ENCODE measurements around the gene OGFR. TPM values are rescaled to one million over a fixed set of nuclear protein-coding genes. Genes with fewer than 3 reads are reported as not detected.

The OGFR gene
- total RNA-seq, 1 experiment from 2014 or later: 80.1 TPM

GRCh38 chr20:62831854-62832211 lies 27.2 kb downstream of the OGFR start:
- BruUV-seq (replicated peaks): no TSS peak
- CTCF ChIA-PET: interaction anchor here (0.9 to 1.4 kb wide), 3 partner anchors 11 to 42 kb away, joined by 3 read pairs; no protein-coding TSS in a partner anchor
- H3K4me1 Mint-ChIP-seq (ENCODE audit: low read depth, unreplicated experiment): peaks cover 22% of the 10 kb centered on the region

GRCh38 chr20:62832212-62832922 lies 27.7 kb downstream of the OGFR start:
- Mint-ChIP-seq H3K36me3 (ENCODE audit: insufficient read depth, unreplicated experiment) (peaks cover 8% of the 10 kb centered on the region), H3K9me3 (ENCODE audit: low read depth, unreplicated experiment) (no peaks in the 10 kb centered on the region), H3K4me1 (ENCODE audit: low read depth, unreplicated experiment) (peaks cover 22% of the 10 kb centered on the region), H3K27me3 (ENCODE audit: unreplicated experiment) (peaks cover 27% of the 10 kb centered on the region), H3K27ac (ENCODE audit: unreplicated experiment) (no peak overlapping the region), H3K4me3 (ENCODE audit: low read depth, unreplicated experiment) (peak overlapping the region; percentile 55)
- DNase-seq: peak; percentile 70
- intact Hi-C loops (cut with micrococcal nuclease; ENCODE audit: unreplicated experiment): no loop called here
- CTCF ChIA-PET: interaction anchor here (0.9 to 1.4 kb wide), 4 partner anchors 11 to 42 kb away, joined by 3 read pairs; no protein-coding TSS in a partner anchor
- no TSS peak for BruUV-seq (replicated peaks)
- no peak for TF ChIP-seq CTCF (IDR thresholded peaks at IDR 0.05; ENCODE audit: unreplicated experiment)

More at GRCh38 chr20:62831854-62832211, 27.2 kb downstream of the OGFR start:
- TF ChIP-seq CTCF (IDR thresholded peaks at IDR 0.05; ENCODE audit: unreplicated experiment): no peak
- Mint-ChIP-seq H3K36me3 (ENCODE audit: insufficient read depth, unreplicated experiment) (peaks cover 8% of the 10 kb centered on the region), H3K9me3 (ENCODE audit: low read depth, unreplicated experiment) (no peaks in the 10 kb centered on the region), H3K4me3 (ENCODE audit: low read depth, unreplicated experiment) (peak overlapping the region; percentile 55), H3K27me3 (ENCODE audit: unreplicated experiment) (peaks cover 24% of the 10 kb centered on the region), H3K27ac (ENCODE audit: unreplicated experiment) (no peak overlapping the region)
- DNase-seq: no peak
- intact Hi-C loops (cut with micrococcal nuclease; ENCODE audit: unreplicated experiment): no loop called here

- H3K4me3 Mint-ChIP-seq (ENCODE audit: low read depth, unreplicated experiment): peak overlapping the region; percentile 55
- CTCF ChIA-PET: interaction anchor here (0.9 to 1.4 kb wide), 2 partner anchors 10 to 16 kb away, joined by 3 read pairs; no protein-coding TSS in a partner anchor
- no peak for DNase-seq
- peaks cover 27% of the 10 kb centered on the region for H3K27me3 Mint-ChIP-seq (ENCODE audit: unreplicated experiment)
- BruUV-seq (replicated peaks): no TSS peak
- peaks cover 8% of the 10 kb centered on the region for H3K36me3 Mint-ChIP-seq (ENCODE audit: insufficient read depth, unreplicated experiment)
- H3K9me3 Mint-ChIP-seq (ENCODE audit: low read depth, unreplicated experiment): no peaks in the 10 kb centered on the region
- intact Hi-C loops (cut with micrococcal nuclease; ENCODE audit: unreplicated experiment): no loop called here
- peaks cover 22% of the 10 kb centered on the region for H3K4me1 Mint-ChIP-seq (ENCODE audit: low read depth, unreplicated experiment)
- no peak overlapping the region for H3K27ac Mint-ChIP-seq (ENCODE audit: unreplicated experiment)
- TF ChIP-seq CTCF (IDR thresholded peaks at IDR 0.05; ENCODE audit: unreplicated experiment): no peak
Measured at GRCh38 chr20:62832951-62833391, 28.3 kb downstream of the OGFR start.

GRCh38 chr20:62834967-62835730 lies 30.5 kb downstream of the OGFR start:
- no TSS peak for BruUV-seq (replicated peaks)
- H3K4me1 Mint-ChIP-seq (ENCODE audit: low read depth, unreplicated experiment): peaks cover 22% of the 10 kb centered on the region
- H3K36me3 Mint-ChIP-seq (ENCODE audit: insufficient read depth, unreplicated experiment): peaks cover 8% of the 10 kb centered on the region
- intact Hi-C loops (cut with micrococcal nuclease; ENCODE audit: unreplicated experiment): no loop called here
- H3K4me3 Mint-ChIP-seq (ENCODE audit: low read depth, unreplicated experiment): no peak overlapping the region
- H3K9me3 Mint-ChIP-seq (ENCODE audit: low read depth, unreplicated experiment): no peaks in the 10 kb centered on the region
- H3K27ac Mint-ChIP-seq (ENCODE audit: unreplicated experiment): no peak overlapping the region
- DNase-seq: no peak
- TF ChIP-seq CTCF (IDR thresholded peaks at IDR 0.05; ENCODE audit: unreplicated experiment): no peak
- H3K27me3 Mint-ChIP-seq (ENCODE audit: unreplicated experiment): peaks cover 27% of the 10 kb centered on the region
- CTCF ChIA-PET: no interaction called here

All from Calu3 (cell line).